Measurements from ENCODE around the gene JAKMIP1.
A peak's percentile ranks its signal among the peaks of the same experiment; 100 is the strongest.

Gene JAKMIP1

DNA sequence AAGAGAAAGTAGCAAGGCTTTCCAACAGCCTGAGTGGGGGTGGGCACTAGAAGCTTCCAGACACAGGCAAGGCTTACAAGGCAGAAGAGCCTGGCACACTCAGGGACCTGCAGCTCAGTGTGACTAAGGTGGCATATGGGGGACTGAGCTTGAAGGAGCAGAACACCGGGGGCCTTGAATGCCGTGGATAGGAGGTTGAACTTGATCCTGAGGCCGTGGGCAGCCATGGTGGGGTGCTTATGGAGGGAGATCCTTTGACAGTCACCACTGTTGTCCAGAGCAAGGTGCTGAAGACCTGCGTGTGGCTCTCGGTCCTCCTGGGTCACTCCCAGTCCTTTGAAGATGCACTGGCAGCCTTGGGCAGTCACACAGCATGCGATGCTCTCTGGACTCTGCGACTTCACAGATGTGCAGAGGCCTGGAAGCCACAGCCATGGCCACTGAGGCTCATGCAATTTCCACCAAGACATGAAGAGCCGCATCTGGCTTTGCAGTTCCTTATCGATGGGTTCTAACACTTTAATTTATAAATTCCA, 200.5 kb downstream of the JAKMIP1 start:
- Histone ChIP-seq H4K20me1 (ENCODE audit: insufficient read depth, low read length) (no peaks in the 10 kb centered on the region), H3K4me3 (ENCODE audit: low read length) (no peak overlapping the region), H3K9me3 (replicated peaks; ENCODE audit: insufficient read depth, low read length) (no peaks in the 10 kb centered on the region), H2AFZ (ENCODE audit: low read length) (no peak overlapping the region), H3K4me2 (ENCODE audit: low read depth, low read length) (no peak overlapping the region), H3K36me3 (replicated peaks; ENCODE audit: insufficient read depth, low read length) (no peaks in the 10 kb centered on the region), H3F3A (ENCODE audit: insufficient read depth, low read length) (no peaks in the 10 kb centered on the region), H3K9me2 (replicated peaks; ENCODE audit: insufficient read depth, low read length) (no peaks in the 10 kb centered on the region), H3K27me3 (replicated peaks; ENCODE audit: insufficient read depth, low read length) (peaks cover 18% of the 10 kb centered on the region; the same call in 1 of the 2 replicates), H3K4me1 (ENCODE audit: low read length) (peaks cover 5% of the 10 kb centered on the region; the same call in 1 of the 2 replicates), H3K79me2 (ENCODE audit: low read length) (no peaks in the 10 kb centered on the region), H3K9ac (ENCODE audit: low read length) (no peak overlapping the region), H3K27ac (ENCODE audit: low read length) (no peak overlapping the region)
- no peak for DNase-seq
- TF ChIP-seq EZH2 (optimal IDR thresholded peaks at IDR 0.05; ENCODE audit: low read depth, low read length) (no peak), EZH2phosphoT487 (IDR thresholded peaks at IDR 0.05; ENCODE audit: low read length) (no peak)
- TF ChIP-seq, protein P1, sequence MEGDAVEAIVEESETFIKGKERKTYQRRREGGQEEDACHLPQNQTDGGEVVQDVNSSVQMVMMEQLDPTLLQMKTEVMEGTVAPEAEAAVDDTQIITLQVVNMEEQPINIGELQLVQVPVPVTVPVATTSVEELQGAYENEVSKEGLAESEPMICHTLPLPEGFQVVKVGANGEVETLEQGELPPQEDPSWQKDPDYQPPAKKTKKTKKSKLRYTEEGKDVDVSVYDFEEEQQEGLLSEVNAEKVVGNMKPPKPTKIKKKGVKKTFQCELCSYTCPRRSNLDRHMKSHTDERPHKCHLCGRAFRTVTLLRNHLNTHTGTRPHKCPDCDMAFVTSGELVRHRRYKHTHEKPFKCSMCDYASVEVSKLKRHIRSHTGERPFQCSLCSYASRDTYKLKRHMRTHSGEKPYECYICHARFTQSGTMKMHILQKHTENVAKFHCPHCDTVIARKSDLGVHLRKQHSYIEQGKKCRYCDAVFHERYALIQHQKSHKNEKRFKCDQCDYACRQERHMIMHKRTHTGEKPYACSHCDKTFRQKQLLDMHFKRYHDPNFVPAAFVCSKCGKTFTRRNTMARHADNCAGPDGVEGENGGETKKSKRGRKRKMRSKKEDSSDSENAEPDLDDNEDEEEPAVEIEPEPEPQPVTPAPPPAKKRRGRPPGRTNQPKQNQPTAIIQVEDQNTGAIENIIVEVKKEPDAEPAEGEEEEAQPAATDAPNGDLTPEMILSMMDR (IDR thresholded peaks at IDR 0.05; ENCODE audit: low read length): no peak

DNA sequence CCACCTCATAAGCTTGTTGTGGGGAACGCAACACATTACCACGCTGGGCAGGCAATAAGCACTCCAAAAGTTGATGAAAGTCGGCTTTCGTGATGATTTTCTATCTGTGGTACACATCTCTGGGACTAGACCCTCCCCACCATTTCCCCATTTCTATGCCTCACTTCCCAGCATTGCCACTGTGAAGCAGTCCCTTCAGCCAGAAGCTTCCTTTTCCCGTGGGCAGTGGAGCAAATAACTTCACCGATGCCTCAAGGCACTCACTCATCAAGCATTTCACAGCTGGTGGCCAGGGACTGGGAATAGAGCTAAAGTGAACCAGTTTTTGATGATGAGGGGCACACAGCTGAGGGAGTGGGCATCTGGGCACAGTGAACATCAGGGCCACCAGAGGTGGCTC, 201.0 kb downstream of the JAKMIP1 start:
- no peaks in the 10 kb centered on the region for H3F3A ChIP-seq (ENCODE audit: insufficient read depth, low read length)
- peaks cover 18% of the 10 kb centered on the region; the same call in 1 of the 2 replicates for H3K27me3 ChIP-seq (replicated peaks; ENCODE audit: insufficient read depth, low read length)
- H2AFZ ChIP-seq (ENCODE audit: low read length): no peak overlapping the region
- no peak overlapping the region for H3K27ac ChIP-seq (ENCODE audit: low read length)
- no peaks in the 10 kb centered on the region for H3K9me2 ChIP-seq (replicated peaks; ENCODE audit: insufficient read depth, low read length)
- no peak overlapping the region for H3K9ac ChIP-seq (ENCODE audit: low read length)
- H3K9me3 ChIP-seq (replicated peaks; ENCODE audit: insufficient read depth, low read length): no peaks in the 10 kb centered on the region
- H3K4me2 ChIP-seq (ENCODE audit: low read depth, low read length): no peak overlapping the region
- no peak overlapping the region for H3K4me3 ChIP-seq (ENCODE audit: low read length)
- H3K79me2 ChIP-seq (ENCODE audit: low read length): no peaks in the 10 kb centered on the region
- TF ChIP-seq EZH2phosphoT487 (IDR thresholded peaks at IDR 0.05; ENCODE audit: low read length) (no peak), EZH2 (optimal IDR thresholded peaks at IDR 0.05; ENCODE audit: low read depth, low read length) (no peak)
- TF ChIP-seq, protein P1 (IDR thresholded peaks at IDR 0.05; ENCODE audit: low read length): no peak
- no peak for DNase-seq
- H3K36me3 ChIP-seq (replicated peaks; ENCODE audit: insufficient read depth, low read length): no peaks in the 10 kb centered on the region
- H3K4me1 ChIP-seq (ENCODE audit: low read length): peaks cover 5% of the 10 kb centered on the region; the same call in 1 of the 2 replicates
- H4K20me1 ChIP-seq (ENCODE audit: insufficient read depth, low read length): no peaks in the 10 kb centered on the region

DNA sequence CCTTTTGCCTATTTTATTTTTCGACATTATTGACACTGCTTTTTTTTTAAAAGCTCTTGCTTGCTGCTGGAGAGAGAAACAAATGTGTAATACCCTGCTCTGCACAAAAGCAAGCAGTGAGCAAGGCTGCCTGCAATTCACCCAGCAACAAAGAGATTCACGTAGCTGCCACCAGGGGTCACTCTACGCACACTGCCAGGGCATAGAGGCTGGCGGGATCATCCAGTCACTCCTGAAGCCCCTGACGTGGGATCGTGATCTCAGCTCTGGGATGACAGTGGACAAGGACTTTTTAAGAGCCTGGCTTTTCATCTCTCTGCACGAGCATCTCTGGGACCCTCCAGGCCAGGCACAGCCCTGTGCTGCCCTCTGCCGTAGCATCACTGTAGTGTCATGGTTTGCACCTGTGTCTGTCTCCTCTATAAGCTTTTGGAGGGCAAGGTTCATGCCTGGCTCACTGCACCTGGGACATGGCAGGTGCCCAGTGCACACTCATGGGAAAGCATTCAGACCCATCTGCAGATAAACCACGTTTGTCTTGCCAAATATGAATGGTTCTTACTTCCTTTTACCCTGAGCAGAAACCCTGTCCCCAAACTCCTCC, 201.9 kb downstream of the JAKMIP1 start:
- H3K4me2 ChIP-seq (ENCODE audit: low read depth, low read length): peak overlapping the region; percentile 53; the same call in 1 of the 2 replicates
- H3K27ac ChIP-seq (ENCODE audit: low read length): no peak overlapping the region
- H3K9me2 ChIP-seq (replicated peaks; ENCODE audit: insufficient read depth, low read length): no peaks in the 10 kb centered on the region
- H3K9me3 ChIP-seq (replicated peaks; ENCODE audit: insufficient read depth, low read length): no peaks in the 10 kb centered on the region
- TF ChIP-seq, protein P1 (IDR thresholded peaks at IDR 0.05; ENCODE audit: low read length): peak; percentile 99
- no peak for TF ChIP-seq EZH2 (optimal IDR thresholded peaks at IDR 0.05; ENCODE audit: low read depth, low read length)
- TF ChIP-seq EZH2phosphoT487 (IDR thresholded peaks at IDR 0.05; ENCODE audit: low read length): no peak
- H3K36me3 ChIP-seq (replicated peaks; ENCODE audit: insufficient read depth, low read length): no peaks in the 10 kb centered on the region
- H3K9ac ChIP-seq (ENCODE audit: low read length): no peak overlapping the region
- no peak overlapping the region; the same call in 1 of the 2 replicates for H2AFZ ChIP-seq (ENCODE audit: low read length)
- H3K4me1 ChIP-seq (ENCODE audit: low read length): peaks cover 5% of the 10 kb centered on the region; the same call in 1 of the 2 replicates
- no peaks in the 10 kb centered on the region for H3K79me2 ChIP-seq (ENCODE audit: low read length)
- no peaks in the 10 kb centered on the region for H3F3A ChIP-seq (ENCODE audit: insufficient read depth, low read length)
- no peaks in the 10 kb centered on the region for H4K20me1 ChIP-seq (ENCODE audit: insufficient read depth, low read length)
- H3K27me3 ChIP-seq (replicated peaks; ENCODE audit: insufficient read depth, low read length): peaks cover 18% of the 10 kb centered on the region; the same call in 1 of the 2 replicates
- no peak overlapping the region for H3K4me3 ChIP-seq (ENCODE audit: low read length)
- DNase-seq: peak; percentile 62

Measured in MM.1S (cell line).